PC-9 (cell line): ENCODE data around the gene SHROOM2. TPM values are rescaled to one million over a fixed set of nuclear protein-coding genes. Genes with fewer than 3 reads are reported as not detected.
A peak's percentile ranks its signal among the peaks of the same experiment; 100 is the strongest.

Source experiments
- BruUV-seq: library from RNA; stranded (reverse); fragments of 400-500 nt; replicated peaks from 2 replicates; lab custom pipeline; 2021; lab: Mats Ljungman, UMichigan
- CTCF ChIA-PET: fragments of 300-600 bp; sonication (Branson Sonifier 250); formaldehyde crosslinking; loops from one replicate; lab custom pipeline; 2022; ENCODE audit warnings: antibody characterized with exemption; lab: Charles Lee
- POLR2A ChIA-PET: fragments of 300-600 bp; sonication (Branson Sonifier 250); formaldehyde crosslinking; loops from one replicate; lab custom pipeline; 2022; ENCODE audit warnings: antibody characterized with exemption; ENCODE audit not compliant: unreplicated experiment; lab: Charles Lee
- DNase-seq, 2 experiments: peaks; one replicate each; pipeline versions ENCODE4 v3.0.0 to v3.0.0-alpha.2; 2015 to 2022; ENCODE audit warnings: mixed read lengths in 1 of 2
- H2AFZ ChIP-seq: fragments of 200-600 bp; sonication (generic); 2 replicates; pipeline ENCODE4 v1.8.1; 2017; ENCODE audit warnings: antibody characterized with exemption
- H3F3A ChIP-seq: fragments of 200-600 bp; sonication (generic); 2 replicates; pipeline ENCODE4 v1.8.1; 2017; ENCODE audit warnings: antibody characterized with exemption, mild to moderate bottlenecking, low read depth; ENCODE audit not compliant: insufficient read depth
- H3K27ac ChIP-seq: fragments of 200-600 bp; sonication (generic); 2 replicates; pipeline ENCODE4 v1.6.1; 2016; ENCODE audit warnings: mixed run types
- H3K27me3 ChIP-seq: fragments of 200-600 bp; sonication (generic); 2 replicates; pipeline ENCODE4 v1.6.1; 2016; ENCODE audit warnings: low read depth, mixed run types; ENCODE audit not compliant: insufficient read depth
- H3K36me3 ChIP-seq: fragments of 200-600 bp; sonication (generic); 2 replicates; pipeline ENCODE4 v1.6.1; 2016; ENCODE audit warnings: low read depth, mixed run types
- H3K4me1 ChIP-seq: fragments of 200-600 bp; sonication (generic); replicated peaks from 2 replicates; pipeline ENCODE4 v1.6.1; 2016; ENCODE audit warnings: mixed run types; ENCODE audit not compliant: insufficient read depth
- H3K4me2 ChIP-seq: fragments of 200-600 bp; sonication (generic); 2 replicates; pipeline ENCODE4 v1.6.1; 2017; ENCODE audit warnings: mixed run types
- H3K4me3 ChIP-seq: fragments of 200-600 bp; sonication (generic); 2 replicates; pipeline ENCODE4 v1.6.1; 2016; ENCODE audit warnings: mixed run types
- H3K79me2 ChIP-seq: fragments of 200-600 bp; sonication (generic); 2 replicates; pipeline ENCODE4 v1.6.1; 2017; ENCODE audit warnings: low read depth, mixed run types
- H3K9me2 ChIP-seq: fragments of 200-600 bp; sonication (generic); 2 replicates; pipeline ENCODE4 v1.8.1; 2017; ENCODE audit warnings: mild to moderate bottlenecking; ENCODE audit not compliant: insufficient read depth
- H3K9me3 ChIP-seq: fragments of 200-600 bp; sonication (generic); 2 replicates; pipeline ENCODE4 v1.8.1; 2016; ENCODE audit warnings: low read depth; ENCODE audit not compliant: insufficient read depth
- H4K20me1 ChIP-seq: fragments of 200-600 bp; sonication (generic); 2 replicates; pipeline ENCODE4 v1.8.1; 2017; ENCODE audit not compliant: insufficient read depth
- EZH2 ChIP-seq: fragments of 200-600 bp; sonication (generic); IDR thresholded peaks from 2 replicates; pipeline ENCODE4 v1.8.0; 2017; ENCODE audit warnings: antibody characterized with exemption, low read depth
- intact Hi-C: fragments of 100-400 bp; cut with micrococcal nuclease; formaldehyde crosslinking; loops from one replicate; pipeline ENCODE4 v1.10.0; 2022; ENCODE audit not compliant: unreplicated experiment
- total RNA-seq: library from RNA; stranded (reverse); gene quantifications from 2 replicates; pipeline ENCODE4 v1.2.3, GENCODE V29; 2021
- TF ChIP-seq, protein P1 (sequence below): fragments of 200-600 bp; sonication (generic); conservative IDR thresholded peaks from 2 replicates; pipeline ENCODE4 v1.6.1; 2017; ENCODE audit warnings: mixed run types, antibody characterized with exemption, mild to moderate bottlenecking, moderate library complexity

SHROOM2 gene
- total RNA-seq, 1 experiment from 2014 or later, result 0.17 TPM

DNA sequence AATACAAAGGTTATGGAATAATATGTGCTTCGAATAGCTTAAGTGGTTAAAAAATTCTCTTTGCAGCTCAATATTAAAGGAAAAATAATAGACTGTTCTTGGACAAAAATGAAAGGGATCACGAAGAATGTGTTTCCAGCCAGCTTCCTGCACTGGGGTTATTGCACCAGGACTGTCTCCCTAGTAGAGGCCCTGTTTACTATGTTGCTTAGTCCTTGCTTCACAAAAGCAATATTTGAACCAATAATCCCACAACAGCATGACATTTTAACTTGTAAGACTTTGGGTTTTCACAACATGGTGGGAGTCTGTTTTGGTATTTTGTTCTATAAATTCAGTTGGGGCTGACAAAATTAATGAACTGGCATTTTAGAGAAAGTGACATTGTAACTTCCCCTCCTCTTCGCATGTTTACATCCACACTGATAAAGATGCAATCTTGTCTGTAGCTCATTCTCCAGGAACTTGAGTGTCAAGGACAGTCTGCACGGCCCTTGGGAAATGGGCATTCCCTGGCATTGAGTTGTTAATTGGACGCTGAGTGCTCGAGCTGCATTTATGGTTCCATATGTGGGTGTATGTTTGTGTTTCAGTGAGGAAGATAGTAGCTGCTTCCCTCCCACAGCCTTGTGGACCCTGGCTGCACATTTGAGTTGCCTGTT, 39.0 kb downstream of the SHROOM2 start:
- H3K4me1 ChIP-seq, result peaks cover 8% of the 10 kb centered on the region
- POLR2A ChIA-PET, result no interaction called here
- peaks cover 4% of the 10 kb centered on the region for H3F3A ChIP-seq
- no peak overlapping the region for H3K27ac ChIP-seq
- no peak overlapping the region for H3K4me3 ChIP-seq
- DNase-seq, result no peak
- TF ChIP-seq EZH2, result no peak
- TF ChIP-seq, protein P1, sequence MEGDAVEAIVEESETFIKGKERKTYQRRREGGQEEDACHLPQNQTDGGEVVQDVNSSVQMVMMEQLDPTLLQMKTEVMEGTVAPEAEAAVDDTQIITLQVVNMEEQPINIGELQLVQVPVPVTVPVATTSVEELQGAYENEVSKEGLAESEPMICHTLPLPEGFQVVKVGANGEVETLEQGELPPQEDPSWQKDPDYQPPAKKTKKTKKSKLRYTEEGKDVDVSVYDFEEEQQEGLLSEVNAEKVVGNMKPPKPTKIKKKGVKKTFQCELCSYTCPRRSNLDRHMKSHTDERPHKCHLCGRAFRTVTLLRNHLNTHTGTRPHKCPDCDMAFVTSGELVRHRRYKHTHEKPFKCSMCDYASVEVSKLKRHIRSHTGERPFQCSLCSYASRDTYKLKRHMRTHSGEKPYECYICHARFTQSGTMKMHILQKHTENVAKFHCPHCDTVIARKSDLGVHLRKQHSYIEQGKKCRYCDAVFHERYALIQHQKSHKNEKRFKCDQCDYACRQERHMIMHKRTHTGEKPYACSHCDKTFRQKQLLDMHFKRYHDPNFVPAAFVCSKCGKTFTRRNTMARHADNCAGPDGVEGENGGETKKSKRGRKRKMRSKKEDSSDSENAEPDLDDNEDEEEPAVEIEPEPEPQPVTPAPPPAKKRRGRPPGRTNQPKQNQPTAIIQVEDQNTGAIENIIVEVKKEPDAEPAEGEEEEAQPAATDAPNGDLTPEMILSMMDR, result no peak
- CTCF ChIA-PET, result no interaction called here
- H3K27me3 ChIP-seq, result no peaks in the 10 kb centered on the region
- H3K9me3 ChIP-seq, result no peaks in the 10 kb centered on the region
- H3K36me3 ChIP-seq, result no peaks in the 10 kb centered on the region
- no peaks in the 10 kb centered on the region for H3K79me2 ChIP-seq
- no peaks in the 10 kb centered on the region for H4K20me1 ChIP-seq
- no peak overlapping the region for H3K4me2 ChIP-seq
- no peaks in the 10 kb centered on the region for H3K9me2 ChIP-seq
- BruUV-seq, result no TSS peak
- intact Hi-C loops, result no loop called here
- no peak overlapping the region for H2AFZ ChIP-seq

DNA sequence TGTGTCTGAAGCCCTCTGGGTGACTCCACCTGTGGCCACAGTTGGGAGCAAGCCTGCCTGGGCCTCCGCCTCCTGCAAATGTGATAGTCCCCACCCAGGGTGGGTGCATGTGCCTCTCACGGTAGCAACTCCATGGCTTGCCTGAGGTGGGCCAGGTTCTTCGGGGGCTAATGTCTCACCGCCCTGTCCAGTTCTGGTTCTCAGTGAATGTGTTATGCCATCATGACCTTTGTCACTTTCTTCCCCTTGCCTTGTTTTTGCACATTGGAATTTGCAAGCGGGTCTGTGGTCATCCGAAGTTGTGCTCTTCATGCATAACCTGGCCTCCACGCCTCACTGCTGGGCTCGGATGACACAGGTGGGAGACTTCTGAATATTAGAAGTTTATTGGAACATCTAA, 39.7 kb downstream of the SHROOM2 start:
- BruUV-seq, result no TSS peak
- no peak overlapping the region for H2AFZ ChIP-seq
- no peaks in the 10 kb centered on the region for H3K9me2 ChIP-seq
- H3K36me3 ChIP-seq, result no peaks in the 10 kb centered on the region
- peaks cover 5% of the 10 kb centered on the region for H3F3A ChIP-seq
- H3K4me1 ChIP-seq, result peaks cover 8% of the 10 kb centered on the region
- no peaks in the 10 kb centered on the region for H4K20me1 ChIP-seq
- no peaks in the 10 kb centered on the region for H3K9me3 ChIP-seq
- ChIA-PET POLR2A (no interaction called here), CTCF (no interaction called here)
- intact Hi-C loops, result no loop called here
- H3K4me2 ChIP-seq, result no peak overlapping the region
- no peak for TF ChIP-seq EZH2
- TF ChIP-seq, protein P1, result no peak
- no peaks in the 10 kb centered on the region for H3K79me2 ChIP-seq
- H3K27me3 ChIP-seq, result no peaks in the 10 kb centered on the region
- no peak overlapping the region for H3K27ac ChIP-seq
- DNase-seq, result no peak
- H3K4me3 ChIP-seq, result no peak overlapping the region

DNA sequence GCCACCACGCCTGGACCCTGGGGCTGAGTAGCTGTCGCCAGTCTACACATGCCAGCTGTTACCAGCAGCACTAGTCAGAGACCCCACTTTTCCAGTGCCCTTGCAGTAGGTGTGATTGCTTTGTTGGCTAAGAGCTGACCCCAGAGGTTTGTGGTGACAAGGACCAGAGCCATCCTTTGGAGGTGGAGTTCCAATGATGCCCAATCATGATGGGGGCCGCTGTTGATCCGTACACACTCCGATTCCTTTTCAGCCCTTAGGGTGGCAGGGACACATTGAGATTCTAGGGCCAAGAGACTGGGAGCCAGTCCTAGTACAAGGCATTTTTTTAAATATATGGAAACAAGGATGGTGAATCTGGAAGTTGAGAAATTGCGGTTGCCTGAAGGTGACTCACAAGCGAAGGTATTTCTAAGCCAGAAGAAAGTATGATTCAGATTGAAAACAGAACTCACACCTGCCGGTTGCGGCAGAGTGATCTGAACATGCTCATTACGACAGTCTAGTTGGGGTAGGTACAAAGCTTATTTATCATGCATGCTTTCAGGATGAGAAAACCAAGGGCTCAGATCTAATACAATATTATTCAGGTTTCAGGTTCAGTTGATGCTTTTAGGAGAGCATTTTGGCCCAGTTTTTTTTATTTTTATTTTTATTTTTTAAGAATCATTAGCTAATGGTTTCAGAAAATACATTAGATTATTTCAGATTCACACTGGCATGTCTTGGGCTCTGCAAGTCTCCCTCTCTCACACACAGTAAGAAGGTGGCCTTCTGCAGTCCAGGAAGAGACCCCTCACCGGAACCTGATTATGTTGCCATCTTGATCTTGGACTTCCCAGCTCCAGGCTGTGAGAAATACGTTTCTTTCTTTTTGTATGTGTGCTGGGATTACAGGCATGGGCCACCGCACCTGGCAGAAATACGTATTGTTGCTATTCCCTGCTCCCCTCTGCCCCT, 43.4 kb downstream of the SHROOM2 start:
- Histone ChIP-seq H3K36me3 (no peaks in the 10 kb centered on the region), H3K27me3 (no peaks in the 10 kb centered on the region), H4K20me1 (no peaks in the 10 kb centered on the region), H3K27ac (peak overlapping the region; percentile 65), H3K4me3 (no peak overlapping the region), H3K9me2 (no peaks in the 10 kb centered on the region), H3K4me1 (peaks cover 8% of the 10 kb centered on the region), H3K4me2 (peak overlapping the region; percentile 42), H3K79me2 (no peaks in the 10 kb centered on the region), H2AFZ (no peak overlapping the region), H3K9me3 (no peaks in the 10 kb centered on the region), H3F3A (peaks cover 5% of the 10 kb centered on the region)
- ChIA-PET CTCF (no interaction called here), POLR2A (interaction anchor here (0.6 kb wide), 1 partner anchor 62 kb away, joined by 5 read pairs; no protein-coding TSS in a partner anchor)
- peak; percentile 59 to 94 for DNase-seq
- TF ChIP-seq EZH2, result no peak
- TF ChIP-seq, protein P1, result 0 out of 2 replicates have a peak, but pooled peaks have one; percentile 17
- BruUV-seq, result no TSS peak
- intact Hi-C loops, result no loop called here
